DMS153 treated with DMSO at 0.1 percent for 48 hours (cell line): ENCODE data around the gene SULT2B1.
"Not testable (repeated sequence)": the region's sequence is repeated elsewhere in the genome, so short reads cannot be mapped to it uniquely, and the experiment has no call there.

Experiments used
- DNase-seq: peaks from one replicate; lab custom pipeline; 2025; ENCODE audit not compliant: unreplicated experiment; lab: John Stamatoyannopoulos, UW

SULT2B1 gene

DNA sequence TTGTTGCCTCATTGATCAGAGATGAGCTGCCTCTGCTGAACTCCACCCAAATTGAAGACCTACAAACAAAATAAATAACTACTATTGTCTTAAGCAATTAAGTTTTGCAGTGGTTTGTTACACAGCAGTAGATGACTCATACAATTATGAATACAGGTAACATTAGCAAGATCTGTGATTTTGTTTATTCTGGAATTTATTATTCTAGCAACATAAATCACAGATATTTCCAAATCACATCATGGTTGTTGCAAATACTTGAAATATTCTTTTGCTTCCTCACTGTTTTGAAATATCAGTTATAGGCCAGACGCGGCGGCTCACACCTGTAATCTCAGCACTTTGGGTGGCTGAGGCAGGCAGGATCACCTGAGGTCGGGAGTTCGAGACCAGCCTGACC lies 27.2 kb upstream of the SULT2B1 start:
- DNase-seq, result no peak

DNA sequence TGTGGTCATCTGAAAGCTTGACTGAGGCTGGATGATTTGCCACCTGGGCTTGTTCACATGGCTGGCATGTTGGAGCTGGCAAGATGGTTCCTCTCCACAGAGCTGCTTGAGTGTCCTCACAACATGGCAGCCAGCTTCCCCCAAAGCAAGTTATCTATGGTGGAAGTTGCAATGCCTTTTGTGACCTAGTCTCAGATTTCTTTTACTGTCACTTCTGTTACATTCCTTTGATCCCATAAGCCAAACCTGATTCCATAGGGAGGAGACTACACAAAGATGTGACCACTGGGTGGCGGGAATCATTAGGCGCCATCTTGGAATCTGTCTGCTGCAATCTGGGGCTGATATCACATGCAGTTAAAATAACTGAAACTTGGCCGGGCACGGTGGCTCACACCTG lies 22.8 kb upstream of the SULT2B1 start:
- DNase-seq, result no peak

- DNase-seq, result no peak
Observed at GRCh38 chr19:48530066-48530720, 21.8 kb upstream of the SULT2B1 start.

- no peak for DNase-seq
Observed at GRCh38 chr19:48530770-48531169, 21.2 kb upstream of the SULT2B1 start.

- DNase-seq, result no peak
Observed at GRCh38 chr19:48533770-48534169, 18.2 kb upstream of the SULT2B1 start.

DNA sequence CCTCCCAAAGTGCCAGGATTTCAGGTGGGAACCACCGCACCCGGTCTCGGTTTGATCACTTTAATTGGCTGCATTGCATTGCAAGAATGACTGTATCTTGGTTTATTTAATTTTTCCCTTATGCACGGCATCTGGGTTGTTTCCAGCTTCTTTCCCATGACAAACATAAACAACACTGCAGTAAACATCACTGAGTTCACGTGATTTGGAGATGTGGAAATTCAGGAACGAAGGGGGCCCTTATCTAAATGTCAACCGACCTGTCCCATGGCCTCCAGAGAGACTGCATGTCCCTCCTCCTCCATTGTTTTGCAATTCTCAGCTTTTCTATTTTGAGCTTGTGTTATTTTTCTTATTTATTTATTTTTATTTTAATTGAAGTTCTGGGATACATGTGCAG lies 14.4 kb upstream of the SULT2B1 start:
- no peak for DNase-seq

DNA sequence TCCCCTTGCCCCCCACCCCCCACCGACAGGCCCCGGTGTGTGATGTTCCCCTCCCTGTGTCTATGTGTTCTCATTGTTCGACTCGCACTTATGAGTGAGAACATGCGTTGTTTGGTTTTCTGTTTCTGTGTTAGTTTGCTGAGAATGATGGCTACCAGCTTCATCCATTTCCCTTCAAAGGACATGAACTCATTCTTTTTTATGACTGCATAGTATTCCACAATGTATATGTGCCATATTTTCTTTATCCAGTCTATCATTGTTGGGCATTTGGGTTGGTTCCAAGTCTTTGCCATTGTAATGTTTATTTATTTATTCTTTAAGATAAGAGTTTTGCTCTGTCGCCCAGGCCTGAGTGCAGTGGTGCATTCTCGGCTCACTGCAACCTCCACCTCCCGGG lies 13.9 kb upstream of the SULT2B1 start:
- DNase-seq, result not testable (repeated sequence)

DNA sequence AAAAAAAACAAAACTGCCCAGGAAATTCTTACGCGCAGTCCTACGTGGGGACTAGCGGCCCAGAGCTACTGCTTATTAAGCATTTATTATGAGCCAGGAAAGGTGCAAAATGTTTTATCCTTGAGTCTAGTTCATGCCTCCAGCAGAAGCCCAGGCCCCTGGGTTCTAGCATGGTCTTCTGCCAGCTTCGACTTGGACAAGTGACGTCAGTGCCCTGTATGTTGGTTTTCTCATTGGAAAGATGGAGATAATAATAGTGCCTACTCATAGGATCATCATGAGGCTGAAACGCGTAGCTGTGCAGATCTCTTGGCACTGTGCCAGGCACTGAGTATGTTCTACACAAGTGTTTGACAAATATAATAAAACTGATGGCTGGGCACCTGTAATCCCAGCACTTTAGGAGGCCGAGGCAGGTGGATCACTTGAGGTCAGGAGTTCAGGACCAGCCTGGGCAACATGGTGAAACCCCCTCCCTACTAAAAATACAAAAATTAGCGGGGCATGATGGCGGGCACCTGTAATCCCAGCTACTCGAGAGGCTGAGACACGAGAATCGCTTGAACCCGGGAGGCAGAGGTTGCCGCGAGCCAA lies 12.4 kb upstream of the SULT2B1 start:
- peak; percentile 98 for DNase-seq

GRCh38 chr19:48540110-48540509 lies 11.9 kb upstream of the SULT2B1 start:
- DNase-seq, result peak; percentile 31

- no peak for DNase-seq
Observed at GRCh38 chr19:48541813-48542212, 10.2 kb upstream of the SULT2B1 start.

DNA sequence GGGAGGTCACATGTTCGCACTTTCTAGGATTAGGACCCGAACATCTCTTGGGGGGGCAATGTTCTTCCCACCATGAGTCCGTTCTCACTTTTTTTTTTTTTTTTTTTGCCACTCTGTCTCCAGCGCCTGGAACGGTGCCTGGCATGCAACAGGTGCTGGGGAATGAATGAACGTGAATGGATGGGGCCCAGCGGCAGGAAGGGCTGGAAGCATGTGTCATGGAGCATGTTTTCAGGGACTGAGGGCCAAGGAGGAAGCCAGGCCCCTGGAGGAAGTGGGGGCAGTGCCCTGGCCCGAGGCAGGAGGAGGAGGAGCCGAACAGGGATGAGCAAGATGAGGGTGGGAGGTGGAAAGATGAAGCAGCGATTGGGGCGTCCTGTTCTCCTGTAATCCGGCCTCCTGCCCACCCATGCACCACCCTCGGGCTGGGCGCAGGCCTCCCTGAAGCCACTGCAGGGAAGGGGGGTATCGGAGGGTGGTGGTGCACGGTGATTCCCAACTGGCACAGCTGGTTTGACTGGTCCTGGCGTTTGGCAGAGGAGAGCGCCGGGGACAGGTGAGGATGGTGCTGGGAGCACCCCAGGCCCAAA lies 8.8 kb upstream of the SULT2B1 start:
- no peak for DNase-seq

DNA sequence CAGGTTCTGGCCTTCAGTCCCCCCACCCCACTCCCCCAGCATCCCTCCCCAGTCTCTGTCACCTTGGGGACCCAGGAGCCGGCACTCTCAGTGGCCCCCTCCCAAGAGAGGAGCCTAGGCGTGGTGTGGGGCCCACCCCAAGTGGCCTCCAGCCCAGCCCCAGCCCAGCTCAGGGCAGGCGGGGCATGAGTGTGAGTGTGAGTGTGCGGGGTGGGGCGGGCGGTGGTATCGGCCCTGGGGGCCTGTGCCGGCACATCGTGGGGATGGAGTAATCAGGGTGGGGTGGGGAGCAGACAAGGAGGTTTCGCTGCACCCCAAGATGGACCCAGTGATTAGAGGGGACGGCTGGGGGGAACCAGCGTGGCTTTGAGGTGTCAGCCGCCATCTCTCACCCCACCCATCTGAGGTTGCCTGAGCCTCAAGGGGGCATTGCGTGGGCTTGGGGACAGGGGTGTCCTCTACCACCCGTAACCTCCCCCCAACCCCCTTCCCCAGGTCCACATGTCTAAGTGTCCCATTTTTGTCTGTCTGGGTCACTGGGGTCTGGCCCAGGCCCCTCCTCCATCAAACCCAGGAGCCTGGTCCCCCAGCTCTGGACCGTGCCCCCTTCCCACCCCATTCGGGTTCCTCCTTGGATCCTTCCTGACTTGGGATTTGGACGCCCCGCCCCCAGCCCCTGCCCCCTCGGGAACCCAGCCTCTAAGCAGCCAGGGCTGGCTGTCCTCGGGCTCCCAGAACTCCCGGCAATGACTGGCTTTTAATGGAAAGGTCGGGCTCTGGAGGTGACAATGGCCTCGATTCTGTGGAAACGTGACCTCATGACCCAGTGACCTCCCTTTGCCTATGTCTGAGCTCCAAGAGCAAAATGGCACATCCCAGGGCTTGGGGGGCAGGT lies 6.9 kb upstream of the SULT2B1 start:
- DNase-seq, result no peak

- DNase-seq, result no peak
Observed at GRCh38 chr19:48547722-48548121, 4.2 kb upstream of the SULT2B1 start.

DNA sequence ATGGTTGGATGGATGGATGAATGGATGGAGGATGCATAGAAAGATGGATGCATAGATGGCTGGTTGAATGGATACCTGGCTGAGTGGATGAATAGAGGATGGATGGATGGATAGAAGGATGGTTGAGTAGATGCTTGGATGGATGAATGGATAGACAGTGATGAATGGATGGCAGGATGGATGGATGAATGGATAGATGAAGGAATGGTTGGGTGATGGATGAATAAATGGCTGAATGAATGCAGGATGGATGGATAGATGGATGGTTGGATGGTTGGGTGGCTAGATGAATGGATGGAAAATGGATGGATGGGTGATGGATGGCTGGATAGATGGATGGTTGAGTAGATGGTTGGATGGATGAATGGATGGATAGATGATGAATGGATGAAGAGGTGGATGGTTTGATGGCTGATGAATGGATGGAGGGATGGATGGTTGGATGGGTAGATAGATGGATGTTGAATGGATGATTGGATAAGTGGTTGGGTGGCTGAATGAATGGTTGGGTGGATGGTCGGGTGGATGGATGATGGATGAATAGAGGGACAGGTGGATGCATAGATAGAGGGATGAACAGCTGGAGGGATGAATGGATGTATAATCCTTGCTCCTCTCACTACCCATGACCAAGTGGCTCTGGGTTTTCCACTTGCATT lies 3.6 kb upstream of the SULT2B1 start:
- DNase-seq, result no peak

GRCh38 chr19:48549380-48549779 lies 2.6 kb upstream of the SULT2B1 start:
- no peak for DNase-seq

- no peak for DNase-seq
Observed at GRCh38 chr19:48552406-48553322, 692 bp downstream of the SULT2B1 start.

GRCh38 chr19:48553676-48554384 lies 1.9 kb downstream of the SULT2B1 start:
- no peak for DNase-seq

- no peak for DNase-seq
Observed at GRCh38 chr19:48554385-48555091, 2.6 kb downstream of the SULT2B1 start.

GRCh38 chr19:48556163-48556562 lies 4.2 kb downstream of the SULT2B1 start:
- DNase-seq, result no peak
